HepG2 (cell line): ENCODE results near the gene PAK1. TPM values are rescaled to one million over a fixed set of nuclear protein-coding genes. Genes with fewer than 3 reads are reported as not detected.

Experiments
- ATAC-seq: fragments of 200-7000 bp; cut with Tn5 transposase; 3 replicates; pipeline ENCODE4 v1.9.1; 2020; ENCODE audit warnings: mild to moderate bottlenecking, moderate library complexity
- BruUV-seq: library from RNA; stranded (reverse); fragments of 400-500 nt; replicated peaks from 2 replicates; lab custom pipeline; 2021; lab: Mats Ljungman, UMichigan
- CTCF ChIA-PET: fragments of 300-600 bp; formaldehyde crosslinking; extraction: SDS; loops from one replicate; lab custom pipeline; 2021; ENCODE audit warnings: low total read pairs, inconsistent platforms, low intra/inter-chr PET ratio; lab: Yijun Ruan, JAX
- POLR2A ChIA-PET: fragments of 350-600 bp; sonication (Branson Sonifier 250); formaldehyde crosslinking; loops from one replicate; lab custom pipeline; 2020; ENCODE audit warnings: antibody characterized with exemption, inconsistent platforms; lab: Yijun Ruan, JAX
- DNase-seq: peaks from one replicate; pipeline ENCODE4 v3.0.0-alpha.2; 2015; ENCODE audit warnings: low spot score
- FAIRE-seq: peaks from 3 replicates; lab custom pipeline; 2011; peaks lifted over from hg19 to GRCh38; lab: Jason Lieb, UNC
- H2AFZ ChIP-seq: one replicate; pipeline ENCODE4 v1.6.1; 2011; ENCODE audit warnings: low read length, inconsistent platforms
- H3K27ac ChIP-seq: fragments of 300-600 bp; 3 replicates; pipeline ENCODE4 v1.8.0; 2011; ENCODE audit warnings: mixed run types, mild to moderate bottlenecking, mixed read lengths, low read length, inconsistent platforms; ENCODE audit not compliant: insufficient read depth; ENCODE audit errors: extremely low read length
- H3K27me3 ChIP-seq, 2 experiments: fragments of 200-600 bp in 1 of 2; 2 replicates in 1 of 2; 3 replicates in 1 of 2; pipeline versions ENCODE4 v1.6.0 to v1.8.0; 2011; ENCODE audit warnings: low read length in 2 of 2, mild to moderate bottlenecking in 2 of 2, moderate library complexity in 2 of 2, inconsistent platforms in 1 of 2; ENCODE audit not compliant: insufficient read depth in 2 of 2, control insufficient read depth in 1 of 2
- H3K36me3 ChIP-seq, 2 experiments: fragments of 200-600 bp in 1 of 2; replicated peaks in 1 of 2; 2 replicates in 1 of 2; 3 replicates in 1 of 2; pipeline versions ENCODE4 v1.5.1 to v1.8.0; 2011; ENCODE audit warnings: low read length in 2 of 2, inconsistent platforms in 1 of 2; ENCODE audit not compliant: insufficient read depth in 2 of 2, control insufficient read depth in 1 of 2
- H3K4me1 ChIP-seq: 2 replicates; pipeline ENCODE4 v1.5.1; 2012; ENCODE audit warnings: low read length, inconsistent platforms; ENCODE audit not compliant: insufficient read depth
- H3K4me2 ChIP-seq: 2 replicates; pipeline ENCODE4 v1.6.0; 2011; ENCODE audit warnings: low read depth, low read length, inconsistent platforms
- H3K4me3 ChIP-seq, 3 experiments: fragments of 200-600 bp in 1 of 3; sonication (generic), shearing (Covaris generic) in 1 of 3; replicated peaks in 1 of 3; 2 replicates each; pipeline ENCODE4 v1.5.1; 2011 to 2016; ENCODE audit warnings: low read length in 3 of 3, inconsistent platforms in 2 of 3, low read depth in 2 of 3, mild to moderate bottlenecking in 2 of 3, control low read depth in 1 of 3, mixed read lengths in 1 of 3; ENCODE audit not compliant: insufficient read depth in 1 of 3
- H3K79me2 ChIP-seq: one replicate; pipeline ENCODE4 v1.6.1; 2011; ENCODE audit warnings: low read length, inconsistent platforms; ENCODE audit not compliant: insufficient read depth
- H3K9ac ChIP-seq: 2 replicates; pipeline ENCODE4 v1.6.0; 2011; ENCODE audit warnings: mild to moderate bottlenecking, low read depth, low read length, inconsistent platforms; ENCODE audit not compliant: insufficient read depth
- H3K9me3 ChIP-seq: 2 replicates; pipeline ENCODE4 v1.5.1; 2012; ENCODE audit warnings: mild to moderate bottlenecking, low read length
- H4K20me1 ChIP-seq: 2 replicates; pipeline ENCODE4 v1.6.0; 2011; ENCODE audit warnings: inconsistent platforms, mild to moderate bottlenecking, low read length, moderate library complexity; ENCODE audit not compliant: insufficient read depth
- ATRX ChIP-seq: sonication (generic); formaldehyde crosslinking; IDR thresholded peaks from 2 replicates; pipeline ENCODE4 v1.4.0; 2020; ENCODE audit warnings: missing genetic modification reagents, borderline replicate concordance
- CEBPB ChIP-seq: IDR thresholded peaks from 2 replicates; pipeline ENCODE4 v1.6.1; 2011; ENCODE audit warnings: low read depth, low read length, improper control_type of control experiment, borderline replicate concordance
- EHMT2 ChIP-seq: fragments of 200-600 bp; sonication (generic); IDR thresholded peaks from 2 replicates; pipeline ENCODE4 v1.7.0; 2017; ENCODE audit warnings: antibody characterized with exemption, low read depth, low read length, borderline replicate concordance
- FOXA1 ChIP-seq, 2 experiments: fragments of 450-650 bp in 1 of 2; sonication (generic) in 1 of 2; formaldehyde crosslinking in 1 of 2; IDR thresholded peaks; 2 replicates each; pipeline versions ENCODE4 v1.4.0 to v1.6.1; 2016 to 2020; ENCODE audit warnings: missing genetic modification reagents in 1 of 2
- GZF1 ChIP-seq: sonication (generic); formaldehyde crosslinking; IDR thresholded peaks from 2 replicates; pipeline ENCODE4 v1.5.1; 2020; ENCODE audit warnings: mild to moderate bottlenecking, missing genetic modification reagents
- KLF13 ChIP-seq: sonication (generic); formaldehyde crosslinking; IDR thresholded peaks from 2 replicates; pipeline ENCODE4 v1.4.0; 2020; ENCODE audit warnings: mild to moderate bottlenecking, missing genetic modification reagents
- KLF6 ChIP-seq: IDR thresholded peaks from 2 replicates; pipeline ENCODE4 v1.8.0; 2016; ENCODE audit warnings: missing biosample characterization, missing genetic modification reagents
- MYNN ChIP-seq: sonication (generic); formaldehyde crosslinking; IDR thresholded peaks from 2 replicates; pipeline ENCODE4 v1.4.0; 2020; ENCODE audit warnings: mild to moderate bottlenecking, low read depth, missing genetic modification reagents
- RBAK ChIP-seq: sonication (generic); formaldehyde crosslinking; IDR thresholded peaks from 2 replicates; pipeline ENCODE4 v1.5.1; 2020; ENCODE audit warnings: mild to moderate bottlenecking, missing genetic modification reagents
- REPIN1 ChIP-seq: sonication (generic); formaldehyde crosslinking; IDR thresholded peaks from 2 replicates; pipeline ENCODE4 v1.8.0; 2022; ENCODE audit warnings: missing genetic modification reagents, low read depth, mild to moderate bottlenecking, borderline replicate concordance
- RFXANK ChIP-seq: IDR thresholded peaks from 2 replicates; pipeline ENCODE4 v1.6.1; 2016
- SALL2 ChIP-seq: sonication (generic); formaldehyde crosslinking; IDR thresholded peaks from 2 replicates; pipeline ENCODE4 v1.8.1; 2023; ENCODE audit warnings: mild to moderate bottlenecking, missing genetic modification reagents, inconsistent platforms
- SNAPC2 ChIP-seq: sonication (generic); formaldehyde crosslinking; IDR thresholded peaks from 2 replicates; pipeline ENCODE4 v1.8.1; 2022; ENCODE audit warnings: mild to moderate bottlenecking, missing genetic modification reagents
- ZHX2 ChIP-seq, 2 experiments: sonication (generic) in 1 of 2; formaldehyde crosslinking in 1 of 2; IDR thresholded peaks; 2 replicates each; pipeline versions ENCODE4 v1.6.1 to v1.9.0; 2014 to 2022; ENCODE audit warnings: antibody characterized with exemption in 1 of 2, borderline replicate concordance in 1 of 2, inconsistent platforms in 1 of 2, low read depth in 1 of 2, missing genetic modification reagents in 1 of 2
- ZNF230 ChIP-seq: sonication (generic); formaldehyde crosslinking; IDR thresholded peaks from 2 replicates; pipeline ENCODE4 v1.4.0; 2020; ENCODE audit warnings: mild to moderate bottlenecking, missing genetic modification reagents
- ZNF30 ChIP-seq: sonication (generic); formaldehyde crosslinking; IDR thresholded peaks from 2 replicates; pipeline ENCODE4 v1.5.0; 2020; ENCODE audit warnings: mild to moderate bottlenecking, missing genetic modification reagents
- ZNF34 ChIP-seq: sonication (generic); formaldehyde crosslinking; IDR thresholded peaks from 2 replicates; pipeline ENCODE4 v1.4.0; 2020; ENCODE audit warnings: mild to moderate bottlenecking, missing genetic modification reagents, borderline replicate concordance
- ZNF512 ChIP-seq: sonication (generic); formaldehyde crosslinking; IDR thresholded peaks from 2 replicates; pipeline ENCODE4 v1.4.0; 2020; ENCODE audit warnings: mild to moderate bottlenecking, missing genetic modification reagents
- ZNF772 ChIP-seq: sonication (generic); formaldehyde crosslinking; IDR thresholded peaks from 2 replicates; pipeline ENCODE4 v1.5.0; 2020; ENCODE audit warnings: mild to moderate bottlenecking, missing genetic modification reagents
- ZNF792 ChIP-seq: IDR thresholded peaks from 2 replicates; pipeline ENCODE4 v1.6.1; 2016
- WGBS: methylation state at CpG from one replicate; pipeline ENCODE4 v1.1.6; 2017; ENCODE audit warnings: low lambda C conversion rate; 5-methylcytosine and 5-hydroxymethylcytosine counted together
- in situ Hi-C: cut with HindIII; loops from 2 replicates; pipeline ENCODE4 v1.10.0; 2017; ENCODE audit warnings: low pct_unique_long_range_greater_than_20kb; ENCODE audit not compliant: extremely low pct_ligation_motif_present
- intact Hi-C: fragments of 100-400 bp; cut with micrococcal nuclease; formaldehyde crosslinking; loops from one replicate; pipeline ENCODE4 v1.10.0; 2022; ENCODE audit not compliant: unreplicated experiment
- polyA plus RNA-seq, 8 experiments: library from polyadenylated mRNA; depleted of rRNA in 3 of 8; stranded (reverse) in 7 of 8; unstranded in 1 of 8; fragments of >200 nt; fragmentation: Illumina TruSeq in 4 of 8; extraction: Trizol in 4 of 8; gene quantifications; 2 replicates each; pipeline versions ENCODE4 v1.2.1 to v1.2.3, GENCODE V29; 2011 to 2016; ENCODE audit warnings: low read depth in 4 of 8, missing spikeins in 1 of 8, mixed read lengths in 1 of 8; ENCODE audit not compliant: insufficient read depth in 1 of 8
- total RNA-seq, 5 experiments: library from RNA; depleted of rRNA; stranded (reverse); fragments of >200 nt; fragmentation: Illumina TruSeq; extraction: Trizol; gene quantifications; 2 replicates each; pipeline ENCODE4 v1.2.3, GENCODE V29; 2016; ENCODE audit warnings: low read depth in 1 of 5

The PAK1 gene
- total and polyA plus RNA-seq, 2 of the 13 experiments (the other 11 are each of a cell fraction or from before 2014, with no cell fraction given), result 1.5 to 4.3 TPM

- H3K4me2 ChIP-seq, result no peak overlapping the region
- no TSS peak for BruUV-seq
- intact Hi-C loops, result no loop called here
- no peaks in the 10 kb centered on the region for H3K79me2 ChIP-seq
- H3K9me3 ChIP-seq, result no peaks in the 10 kb centered on the region
- no peak overlapping the region for H2AFZ ChIP-seq
- 41% methylated on average over 1 of the region's 1 CpG for WGBS
- no peak overlapping the region for H3K27ac ChIP-seq
- ChIA-PET POLR2A (no interaction called here), CTCF (no interaction called here)
- TF ChIP-seq ZNF34 (CRISPR knock-in tag) (no peak), FOXA1 (IDR thresholded peaks at IDR 0.05) (no peak), FOXA1 (CRISPR knock-in tag; IDR thresholded peaks at IDR 0.05) (no peak), EHMT2 (no peak), ZNF30 (no peak), ZNF772 (no peak), RBAK (CRISPR knock-in tag) (no peak), ZNF512 (CRISPR knock-in tag) (no peak), RFXANK (no peak), MYNN (CRISPR knock-in tag) (no peak), SALL2 (CRISPR knock-in tag) (no peak), REPIN1 (no peak), KLF13 (CRISPR knock-in tag) (no peak), ATRX (CRISPR knock-in tag) (no peak), ZNF792 (CRISPR knock-in tag) (no peak), KLF6 (no peak), ZNF230 (CRISPR knock-in tag) (no peak), SNAPC2 (CRISPR knock-in tag) (no peak), CEBPB (no peak), ZHX2 (IDR thresholded peaks at IDR 0.05; ENCODE audit: low read depth) (no peak), ZHX2 (CRISPR knock-in tag; IDR thresholded peaks at IDR 0.05; ENCODE audit: borderline replicate concordance) (no peak), GZF1 (CRISPR knock-in tag) (no peak)
- H3K4me3 ChIP-seq, result no peak overlapping the region
- no peaks in the 10 kb centered on the region for H3K36me3 ChIP-seq
- DNase-seq, result no peak
- FAIRE-seq, result no peak
- no peak for ATAC-seq
- H3K9ac ChIP-seq, result no peak overlapping the region
- no peaks in the 10 kb centered on the region for H3K27me3 ChIP-seq
- in situ Hi-C loops, result no loop called here
- H4K20me1 ChIP-seq, result no peaks in the 10 kb centered on the region
- peaks cover 18% of the 10 kb centered on the region for H3K4me1 ChIP-seq
Measured at GRCh38 chr11:77449784-77450183, 24.1 kb downstream of the PAK1 start.
